ENCODE results near the gene SMIM24.
"Not testable (repeated sequence)": the region's sequence is repeated elsewhere in the genome, so short reads cannot be mapped to it uniquely, and the experiment has no call there.

The SMIM24 gene

GRCh38 chr19:3453840-3454239 is 26.5 kb downstream of the SMIM24 start:
- DNase-seq: no peak

GRCh38 chr19:3452942-3453214 is 27.4 kb downstream of the SMIM24 start:
- not testable (repeated sequence) for DNase-seq

GRCh38 chr19:3452171-3452941 is 28.0 kb downstream of the SMIM24 start:
- DNase-seq: no peak

- no peak for DNase-seq
Observed at GRCh38 chr19:3451451-3451866, 28.9 kb downstream of the SMIM24 start.

GRCh38 chr19:3450796-3451411 is 29.4 kb downstream of the SMIM24 start:
- no peak for DNase-seq

- DNase-seq: no peak
Observed at GRCh38 chr19:3448616-3449334, 31.6 kb downstream of the SMIM24 start.

GRCh38 chr19:3446657-3447056 is 33.7 kb downstream of the SMIM24 start:
- not testable (repeated sequence) for DNase-seq

- DNase-seq: no peak
Observed at GRCh38 chr19:3444695-3445234, 35.6 kb downstream of the SMIM24 start.

- no peak for DNase-seq
Observed at GRCh38 chr19:3443840-3444694, 36.3 kb downstream of the SMIM24 start.

- no peak for DNase-seq
Observed at GRCh38 chr19:3442487-3443071, 37.7 kb downstream of the SMIM24 start.

- no peak for DNase-seq
Observed at GRCh38 chr19:3441986-3442329, 38.4 kb downstream of the SMIM24 start.

- no peak for DNase-seq
Observed at GRCh38 chr19:3441089-3441985, 39.0 kb downstream of the SMIM24 start.

- DNase-seq: peak; percentile 68 to 71
Observed at GRCh38 chr19:3440082-3440481, 40.2 kb downstream of the SMIM24 start.

- peak; percentile 97 for DNase-seq
Observed at GRCh38 chr19:3434630-3435553, 45.4 kb downstream of the SMIM24 start.

- DNase-seq: no peak
Observed at GRCh38 chr19:3433805-3434540, 46.4 kb downstream of the SMIM24 start.

GRCh38 chr19:3433313-3433712 is 47.0 kb downstream of the SMIM24 start:
- no peak for DNase-seq

GRCh38 chr19:3431760-3432397 is 48.4 kb downstream of the SMIM24 start:
- no peak for DNase-seq

GRCh38 chr19:3430366-3430680 is 50.0 kb downstream of the SMIM24 start:
- DNase-seq: not testable (repeated sequence)

GRCh38 chr19:3426433-3426832 is 53.9 kb downstream of the SMIM24 start:
- no peak for DNase-seq
